Activated CD8-positive, alpha-beta T cell treated with anti-CD3 and anti-CD28 coated beads, Interleukin-2, amount 10 ng/mL, durations not matched to agents 7 days and 5 days (primary cell): ENCODE data around the gene LMAN1L. TPM values are rescaled to one million over a fixed set of nuclear protein-coding genes. Genes with fewer than 3 reads are reported as not detected.
"Not testable (repeated sequence)": the region's sequence is repeated elsewhere in the genome, so short reads cannot be mapped to it uniquely, and the experiment has no call there.

Experiments
- ATAC-seq: fragments of 150-1000 bp; cut with Tn5 transposase; one replicate; pipeline ENCODE4 v1.10.0; 2021; ENCODE audit warnings: moderate library complexity
- CTCF ChIA-PET: fragments of 350-600 bp; sonication (Branson Sonifier 250); formaldehyde crosslinking; loops from one replicate; lab custom pipeline; 2021; ENCODE audit warnings: antibody characterized with exemption; lab: Charles Lee
- POLR2A ChIA-PET: fragments of 350-600 bp; sonication (Branson Sonifier 250); formaldehyde crosslinking; loops from one replicate; lab custom pipeline; 2021; ENCODE audit warnings: antibody characterized with exemption; lab: Charles Lee
- DNase-seq: peaks from one replicate; pipeline ENCODE4 v3.0.0-alpha.2; 2020
- H3K27ac Mint-ChIP-seq: one replicate; pipeline ENCODE4 v1.8.0; 2021; ENCODE audit warnings: mild to moderate bottlenecking, mixed read lengths
- H3K27me3 Mint-ChIP-seq: one replicate; pipeline ENCODE4 v1.8.0; 2021; ENCODE audit warnings: low read depth, mixed read lengths
- H3K36me3 Mint-ChIP-seq: one replicate; pipeline ENCODE4 v1.8.0; 2021; ENCODE audit warnings: low read depth, mixed read lengths
- H3K4me1 Mint-ChIP-seq: one replicate; pipeline ENCODE4 v1.8.0; 2021; ENCODE audit warnings: low read depth, mixed read lengths
- H3K4me3 Mint-ChIP-seq: one replicate; pipeline ENCODE4 v1.8.0; 2021; ENCODE audit warnings: mild to moderate bottlenecking, mixed read lengths
- H3K9me3 Mint-ChIP-seq: one replicate; pipeline ENCODE4 v1.8.0; 2022; ENCODE audit warnings: mixed read lengths; ENCODE audit not compliant: insufficient read depth
- total RNA-seq, 2 experiments: library from RNA; stranded (reverse); gene quantifications; one replicate each; pipeline ENCODE4 v1.2.3, GENCODE V29; 2021

Gene LMAN1L
- total RNA-seq, 2 experiments from 2014 or later: 0.47 to 1.0 TPM

DNA sequence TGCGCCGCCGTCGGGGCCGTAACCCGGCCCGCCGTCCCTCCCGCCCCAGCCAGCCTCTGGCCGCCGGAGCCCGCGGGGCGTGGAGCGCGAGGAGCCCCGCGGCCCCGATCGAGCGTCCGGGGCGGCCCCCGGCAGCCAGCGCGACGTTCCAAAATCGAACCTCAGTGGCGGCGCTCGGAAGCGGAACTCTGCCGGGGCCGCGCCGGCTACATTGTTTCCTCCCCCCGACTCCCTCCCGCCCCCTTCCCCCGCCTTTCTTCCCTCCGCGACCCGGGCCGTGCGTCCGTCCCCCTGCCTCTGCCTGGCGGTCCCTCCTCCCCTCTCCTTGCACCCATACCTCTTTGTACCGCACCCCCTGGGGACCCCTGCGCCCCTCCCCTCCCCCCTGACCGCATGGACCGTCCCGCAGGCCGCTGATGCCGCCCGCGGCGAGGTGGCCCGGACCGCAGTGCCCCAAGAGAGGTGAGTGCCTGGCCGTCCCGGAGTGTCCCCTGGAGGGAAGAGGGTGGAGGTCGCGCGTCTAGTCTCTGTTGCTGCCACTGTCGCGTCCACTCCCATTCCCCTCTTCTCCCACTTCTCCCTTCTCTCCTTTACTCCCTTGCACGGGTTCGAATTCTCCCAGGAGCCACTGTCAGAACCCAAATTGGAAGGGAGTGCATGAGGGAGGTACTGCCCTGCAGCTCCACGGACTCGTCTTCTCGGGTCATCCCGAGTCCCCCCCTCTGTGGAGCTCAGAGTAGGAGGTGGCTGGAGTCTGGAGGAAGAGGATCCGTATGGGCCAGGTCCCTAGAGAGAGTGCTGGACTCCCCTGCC lies 30.2 kb upstream of the LMAN1L start:
- H3K27me3 Mint-ChIP-seq: no peaks in the 10 kb centered on the region
- H3K9me3 Mint-ChIP-seq: no peaks in the 10 kb centered on the region
- DNase-seq (peak; percentile 79), ATAC-seq (peak; percentile 13)
- ChIA-PET CTCF (interaction anchor here (1.0 to 25.5 kb wide), 7 partner anchors 3 to 168 kb away, joined by 3 to 1683 read pairs (median 9); partner anchors contain the start of gene CSK), POLR2A (interaction anchor here (0.7 to 23.0 kb wide), 5 partner anchors 4 to 62 kb away, joined by 3 to 670 read pairs (median 4); partner anchors contain the start of gene CSK)
- H3K4me3 Mint-ChIP-seq: peak overlapping the region; percentile 90
- peaks cover 58% of the 10 kb centered on the region for H3K4me1 Mint-ChIP-seq
- peak overlapping the region; percentile 99 for H3K27ac Mint-ChIP-seq
- H3K36me3 Mint-ChIP-seq: peaks cover 52% of the 10 kb centered on the region

DNA sequence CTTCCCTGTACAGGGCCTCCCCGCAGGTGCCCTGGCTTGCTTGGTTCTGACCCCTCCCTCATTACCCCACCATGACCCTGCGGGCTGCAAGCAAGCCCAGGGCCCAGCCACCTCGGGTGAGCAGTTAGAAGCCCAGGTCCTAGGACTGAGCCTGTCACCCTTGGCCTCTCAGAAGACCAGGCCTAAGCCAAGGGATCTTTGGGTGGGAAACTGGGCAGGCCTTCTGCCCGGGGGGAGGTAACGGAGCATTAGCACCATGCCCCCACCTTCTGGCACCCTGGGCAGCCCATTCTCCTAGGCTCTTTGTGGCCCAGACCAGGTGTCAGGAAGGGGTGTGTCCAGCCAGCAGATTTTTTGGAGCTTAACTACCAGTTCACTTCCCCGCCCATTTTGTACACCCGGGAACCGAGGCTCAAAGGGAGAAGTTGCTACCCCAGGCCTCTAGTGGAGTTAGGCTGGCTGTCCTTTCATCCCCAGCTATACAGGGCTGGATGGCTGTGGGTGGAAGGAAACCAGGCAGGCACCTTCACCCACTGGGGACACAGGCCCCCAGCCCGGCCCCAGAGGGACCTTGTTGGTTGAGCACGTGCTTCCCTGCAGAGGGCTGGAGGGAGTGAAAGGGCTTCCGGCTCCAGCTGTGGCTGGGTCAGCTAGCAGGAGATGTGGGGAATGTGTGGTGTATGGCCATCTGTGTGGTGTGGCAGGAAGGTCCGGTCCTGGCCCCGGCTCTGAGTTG lies 29.4 kb upstream of the LMAN1L start:
- Mint-ChIP-seq H3K9me3 (no peaks in the 10 kb centered on the region), H3K36me3 (peaks cover 57% of the 10 kb centered on the region), H3K27ac (peak overlapping the region; percentile 99), H3K27me3 (no peaks in the 10 kb centered on the region), H3K4me1 (peaks cover 57% of the 10 kb centered on the region), H3K4me3 (peak overlapping the region; percentile 90)
- no peak for ATAC-seq
- CTCF ChIA-PET: interaction anchor here (0.7 to 25.5 kb wide), 5 partner anchors 4 to 149 kb away, joined by 4 to 1683 read pairs (median 60); partner anchors contain the start of gene CSK
- POLR2A ChIA-PET: interaction anchor here (0.7 to 23.0 kb wide), 6 partner anchors 5 to 672 kb away, joined by 3 to 670 read pairs (median 4); partner anchors contain the start of gene CSK
- DNase-seq: peak; percentile 72

DNA sequence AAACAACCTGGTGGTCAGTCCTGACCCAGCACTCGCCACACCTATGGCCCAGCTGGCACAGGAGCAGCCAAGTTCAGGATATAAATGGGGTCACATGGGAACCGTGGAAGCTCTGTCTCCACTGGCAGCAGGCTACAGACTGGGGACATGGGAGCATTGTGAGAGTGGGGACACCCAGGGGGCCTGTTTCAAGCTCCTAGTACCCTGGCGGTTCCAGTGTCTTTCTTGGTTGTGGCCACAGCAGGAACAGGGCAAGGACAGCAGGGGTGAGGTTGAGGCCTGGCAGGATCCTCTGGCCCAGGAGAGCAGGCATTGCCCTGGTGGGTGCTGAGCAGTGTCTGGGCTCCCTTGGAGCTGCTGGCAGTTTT lies 28.8 kb upstream of the LMAN1L start:
- no peaks in the 10 kb centered on the region for H3K9me3 Mint-ChIP-seq
- peaks cover 57% of the 10 kb centered on the region for H3K4me1 Mint-ChIP-seq
- no peak for ATAC-seq
- no peak for DNase-seq
- ChIA-PET POLR2A (interaction anchor here (0.7 to 23.0 kb wide), 6 partner anchors 5 to 672 kb away, joined by 3 to 670 read pairs (median 4); partner anchors contain the start of gene CSK), CTCF (interaction anchor here (0.7 to 25.5 kb wide), 5 partner anchors 5 to 150 kb away, joined by 4 to 1683 read pairs (median 60); partner anchors contain the start of gene CSK)
- peak overlapping the region; percentile 90 for H3K4me3 Mint-ChIP-seq
- peaks cover 61% of the 10 kb centered on the region for H3K36me3 Mint-ChIP-seq
- no peaks in the 10 kb centered on the region for H3K27me3 Mint-ChIP-seq
- peak overlapping the region; percentile 99 for H3K27ac Mint-ChIP-seq

DNA sequence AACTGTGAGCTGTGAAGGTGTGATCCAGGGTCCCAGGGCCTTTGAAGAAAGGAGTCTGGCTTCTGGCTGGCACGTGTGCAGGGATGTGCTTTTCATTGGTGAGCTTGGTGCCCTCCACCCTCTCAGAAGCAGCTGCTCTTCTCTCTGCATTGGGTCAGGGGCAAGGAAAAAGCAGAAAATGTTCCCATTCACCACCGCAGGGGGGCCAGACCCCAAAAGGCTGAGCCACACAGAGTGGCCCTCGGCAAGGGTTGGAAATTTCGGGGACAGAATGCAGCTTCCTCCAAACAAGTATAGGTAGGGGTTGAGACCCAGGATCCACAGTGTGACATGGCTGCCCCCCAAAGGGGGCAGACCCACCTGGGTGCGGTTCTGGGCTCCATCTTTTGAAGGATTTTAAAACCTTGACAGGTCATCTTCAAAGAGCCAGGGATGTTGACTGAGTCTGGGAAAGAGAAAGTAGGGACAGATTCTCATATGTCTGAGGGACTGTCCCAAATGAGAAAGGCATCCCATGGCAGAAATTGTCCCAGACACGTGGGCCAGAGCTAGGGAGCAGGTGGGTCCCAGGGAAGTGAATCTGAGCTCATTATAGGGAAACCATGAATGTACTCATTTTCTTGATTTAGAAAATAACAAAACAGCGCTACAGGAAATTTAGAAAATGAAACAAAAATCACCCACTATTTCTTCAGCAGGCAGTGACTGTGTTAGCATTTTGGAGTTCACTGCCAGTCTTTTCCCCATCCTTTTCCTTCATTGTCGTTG lies 28.0 kb upstream of the LMAN1L start:
- POLR2A ChIA-PET: interaction anchor here (0.8 to 23.0 kb wide), 5 partner anchors 6 to 671 kb away, joined by 3 to 670 read pairs (median 4); partner anchors contain the start of gene CSK
- H3K27me3 Mint-ChIP-seq: no peaks in the 10 kb centered on the region
- peak overlapping the region; percentile 90 for H3K4me3 Mint-ChIP-seq

DNA sequence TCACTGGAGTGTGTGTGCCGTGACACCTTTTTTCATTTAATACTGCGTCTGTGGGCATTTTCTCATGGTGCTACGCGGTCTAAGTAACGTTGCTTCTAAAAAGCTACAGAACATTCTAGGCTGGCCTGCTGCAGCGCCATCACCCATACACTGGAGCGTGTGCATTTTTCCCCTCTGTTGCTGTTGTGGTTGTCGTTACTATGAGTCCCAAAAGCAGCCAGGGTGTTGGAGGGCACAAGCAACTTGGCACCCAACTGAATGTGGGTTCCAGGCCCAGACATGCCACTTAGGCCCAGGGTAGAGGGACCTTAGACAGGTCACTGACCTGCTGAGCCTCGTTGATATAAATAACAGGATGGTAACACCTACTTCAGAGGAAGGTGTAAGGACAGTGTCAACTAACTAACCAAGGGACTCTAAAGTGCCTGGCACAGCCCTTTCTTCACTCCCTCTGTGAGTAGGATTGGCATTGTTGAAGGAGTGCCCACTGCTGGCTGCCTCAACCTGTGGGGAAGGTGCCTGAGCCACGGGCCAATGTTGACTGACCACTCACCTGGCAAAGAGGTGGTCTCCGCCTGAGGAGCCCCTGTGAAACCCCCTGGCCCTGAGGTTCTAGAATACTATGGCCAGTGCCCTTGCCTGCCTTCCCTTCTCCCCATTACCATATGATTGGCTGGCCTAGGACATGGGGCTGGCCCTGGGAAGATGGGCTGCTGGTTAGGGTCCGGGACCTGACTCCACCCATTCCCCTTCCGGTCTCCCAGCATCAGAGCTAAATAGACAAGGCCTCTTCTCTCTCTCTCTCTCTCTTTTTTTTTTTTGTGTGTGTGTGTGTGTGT lies 27.2 kb upstream of the LMAN1L start:
- Mint-ChIP-seq H3K4me3 (peak overlapping the region; percentile 90), H3K9me3 (no peaks in the 10 kb centered on the region), H3K36me3 (peaks cover 68% of the 10 kb centered on the region), H3K4me1 (peaks cover 56% of the 10 kb centered on the region), H3K27ac (peak overlapping the region; percentile 99), H3K27me3 (no peaks in the 10 kb centered on the region)
- ChIA-PET CTCF (interaction anchor here (0.7 to 25.5 kb wide), 8 partner anchors 3 to 404 kb away, joined by 3 to 1683 read pairs (median 8); partner anchors contain the start of gene CSK), POLR2A (interaction anchor here (0.6 to 23.0 kb wide), 4 partner anchors 7 to 245 kb away, joined by 3 to 670 read pairs (median 337); partner anchors contain the start of gene CSK)
- ATAC-seq (no peak), DNase-seq (peak; percentile 76)

More for the DNA sequence above, 28.0 kb upstream of the LMAN1L start:
- DNase-seq (peak; percentile 40), ATAC-seq (no peak)
- CTCF ChIA-PET: interaction anchor here (0.8 to 25.5 kb wide), 6 partner anchors 4 to 403 kb away, joined by 3 to 1683 read pairs (median 34); partner anchors contain the start of gene CSK
- Mint-ChIP-seq H3K27ac (peak overlapping the region; percentile 99), H3K9me3 (no peaks in the 10 kb centered on the region), H3K4me1 (peaks cover 57% of the 10 kb centered on the region), H3K36me3 (peaks cover 64% of the 10 kb centered on the region)

DNA sequence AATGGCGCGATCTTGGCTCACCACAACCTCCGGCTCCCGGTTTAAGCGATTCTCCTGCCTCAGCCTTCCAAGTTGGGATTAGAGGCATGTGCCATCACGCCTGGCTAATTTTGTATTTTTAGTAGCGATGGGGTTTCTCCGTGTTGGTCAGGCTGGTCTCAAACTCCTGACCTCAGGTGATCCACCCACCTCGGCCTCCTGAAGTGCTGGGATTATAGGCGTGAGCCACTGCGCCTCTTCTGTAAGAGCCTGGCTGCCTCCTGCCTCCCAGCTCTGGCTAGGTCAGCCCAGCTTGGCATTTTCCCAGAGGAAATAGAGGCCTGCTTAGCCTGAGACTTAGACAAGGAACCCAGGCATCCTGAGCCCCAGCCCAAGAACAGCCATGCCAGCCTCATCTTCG lies 26.6 kb upstream of the LMAN1L start:
- not testable (repeated sequence) for H3K27me3 Mint-ChIP-seq, ATAC-seq, H3K9me3 Mint-ChIP-seq, DNase-seq
- peak overlapping the region; percentile 90 for H3K4me3 Mint-ChIP-seq
- peaks cover 56% of the 10 kb centered on the region for H3K4me1 Mint-ChIP-seq
- CTCF ChIA-PET: interaction anchor here (0.7 to 25.5 kb wide), 6 partner anchors 3 to 152 kb away, joined by 3 to 1683 read pairs (median 38); partner anchors contain the start of genes CSK and ULK3
- peak overlapping the region; percentile 99 for H3K27ac Mint-ChIP-seq
- POLR2A ChIA-PET: interaction anchor here (1.0 to 23.0 kb wide), 3 partner anchors 6 to 240 kb away, joined by 4 to 670 read pairs (median 670); partner anchors contain the start of gene CSK
- H3K36me3 Mint-ChIP-seq: peaks cover 74% of the 10 kb centered on the region

DNA sequence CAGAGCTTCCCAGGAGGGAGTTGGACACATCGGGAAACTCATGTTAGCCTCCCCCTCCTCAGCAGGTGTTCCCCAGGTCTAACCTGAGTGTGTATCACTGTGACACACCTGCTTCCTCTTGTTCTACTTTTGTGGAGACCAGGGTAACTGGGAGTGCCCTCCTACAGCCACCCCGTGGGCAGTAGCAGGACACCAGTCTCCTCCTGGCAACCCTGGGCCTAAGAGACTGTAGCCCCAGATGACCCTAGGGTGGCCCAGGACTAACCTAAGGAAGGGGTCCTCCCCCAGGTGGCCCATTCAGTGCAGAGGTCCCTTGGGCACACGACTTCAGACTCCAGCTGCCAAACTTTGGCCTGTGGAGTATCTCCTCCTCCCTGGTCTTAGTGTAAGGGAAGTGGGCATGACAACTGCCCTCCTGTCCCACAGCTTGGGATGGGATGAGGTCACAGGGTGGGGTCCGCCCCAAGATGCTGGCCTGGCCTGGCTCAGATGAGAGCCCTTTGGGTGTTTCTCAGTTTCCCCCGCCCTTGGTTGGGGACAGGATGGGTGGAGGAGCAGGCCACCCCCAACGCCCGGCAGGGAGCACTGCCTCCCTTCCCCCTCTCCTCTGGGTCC lies 26.0 kb upstream of the LMAN1L start:
- peaks cover 77% of the 10 kb centered on the region for H3K36me3 Mint-ChIP-seq
- H3K27me3 Mint-ChIP-seq: no peaks in the 10 kb centered on the region
- no peaks in the 10 kb centered on the region for H3K9me3 Mint-ChIP-seq
- ChIA-PET CTCF (interaction anchor here (0.6 to 25.5 kb wide), 23 partner anchors 2 to 414 kb away, joined by 3 to 1683 read pairs (median 6); partner anchors contain the start of genes CSK, FAM219B and ULK3), POLR2A (interaction anchor here (0.8 to 23.0 kb wide), 10 partner anchors 6 to 241 kb away, joined by 3 to 670 read pairs (median 5); partner anchors contain the start of genes COX5A, CSK and EDC3)
- DNase-seq: peak; percentile 47
- ATAC-seq: no peak
- H3K4me3 Mint-ChIP-seq: peak overlapping the region; percentile 90
- peaks cover 58% of the 10 kb centered on the region for H3K4me1 Mint-ChIP-seq
- peak overlapping the region; percentile 99 for H3K27ac Mint-ChIP-seq

DNA sequence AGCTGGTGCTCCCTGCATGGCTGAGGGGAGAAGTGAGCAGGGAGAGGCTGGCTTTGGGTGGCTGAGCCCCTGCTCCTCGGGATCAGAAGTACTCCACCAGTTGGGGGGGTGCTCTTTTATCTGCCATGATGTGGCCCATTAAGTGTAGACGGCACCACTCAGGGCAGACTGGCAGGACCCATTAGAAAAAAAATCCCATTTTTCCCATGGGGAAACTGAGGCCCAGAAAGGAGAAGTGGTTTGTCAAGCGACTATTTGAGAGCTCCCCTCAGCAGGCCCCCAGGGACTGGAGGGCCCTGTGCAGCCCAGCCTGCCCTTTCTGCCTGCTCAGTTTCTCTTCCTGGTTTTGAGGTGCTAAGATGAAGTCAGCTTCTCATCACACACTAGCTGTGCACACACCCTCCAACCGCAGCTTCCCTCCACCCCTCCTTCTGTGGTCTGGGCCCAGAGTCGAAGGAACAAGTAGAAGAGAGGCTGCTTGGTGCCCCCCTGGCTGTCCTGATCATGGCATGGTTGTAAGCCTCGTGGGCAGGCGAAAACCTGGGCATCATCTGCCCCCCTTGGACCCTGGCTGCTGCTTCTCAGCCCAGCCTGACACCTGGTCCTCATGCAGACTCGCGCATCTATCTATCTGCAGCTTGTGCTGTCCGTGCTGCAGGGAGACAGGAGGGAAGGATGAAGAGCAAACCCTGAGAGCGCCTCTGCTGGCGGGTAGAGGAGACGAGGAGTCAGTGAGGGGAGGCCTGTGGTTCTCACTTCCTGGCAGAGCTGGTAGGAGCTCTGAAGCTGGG lies 25.2 kb upstream of the LMAN1L start:
- H3K27me3 Mint-ChIP-seq: no peaks in the 10 kb centered on the region
- ATAC-seq: peak; percentile 72
- H3K4me3 Mint-ChIP-seq: peak overlapping the region; percentile 90
- H3K27ac Mint-ChIP-seq: peak overlapping the region; percentile 99
- ChIA-PET POLR2A (interaction anchor here (0.6 to 23.0 kb wide), 17 partner anchors 5 to 668 kb away, joined by 3 to 670 read pairs (median 5); partner anchors contain the start of genes ARID3B, COX5A, CSK and EDC3), CTCF (interaction anchor here (0.6 to 25.5 kb wide), 34 partner anchors 1 to 415 kb away, joined by 3 to 1683 read pairs (median 4); partner anchors contain the start of genes COX5A, CSK, FAM219B and UBL7)
- peaks cover 66% of the 10 kb centered on the region for H3K4me1 Mint-ChIP-seq
- peaks cover 83% of the 10 kb centered on the region for H3K36me3 Mint-ChIP-seq
- peak; percentile 97 for DNase-seq
- no peaks in the 10 kb centered on the region for H3K9me3 Mint-ChIP-seq
